H1 (cell line): ENCODE data around the gene RNF114. TPM values are rescaled to one million over a fixed set of nuclear protein-coding genes. Genes with fewer than 3 reads are reported as not detected.
A peak's percentile ranks its signal among the peaks of the same experiment; 100 is the strongest.

Experiments used
- CTCF ChIA-PET: fragments of 300-600 bp; sonication (Branson Sonifier 250); formaldehyde crosslinking; loops from one replicate; lab custom pipeline; 2021; ENCODE audit not compliant: partially characterized antibody; lab: Charles Lee
- POLR2A ChIA-PET: fragments of 300-600 bp; sonication (Branson Sonifier 250); formaldehyde crosslinking; loops from one replicate; lab custom pipeline; 2021; ENCODE audit warnings: inconsistent platforms; ENCODE audit not compliant: partially characterized antibody; lab: Charles Lee
- DNase-seq, 2 experiments: peaks; one replicate each; pipeline versions ENCODE4 v3.0.0 to v3.0.0-alpha.2; 2010 to 2022; ENCODE audit warnings: low spot score in 2 of 2, low read depth in 1 of 2, mixed read lengths in 1 of 2
- FAIRE-seq: peaks from 2 replicates; lab custom pipeline; 2011; peaks lifted over from hg19 to GRCh38; lab: Jason Lieb, UNC
- H2AFZ ChIP-seq: 2 replicates; pipeline ENCODE4 v1.8.1; 2012; ENCODE audit warnings: low read length, inconsistent platforms
- H2AK5ac ChIP-seq: 2 replicates; pipeline ENCODE4 v1.6.1; 2013; ENCODE audit warnings: low read depth, low read length
- H2BK120ac ChIP-seq: replicated peaks from 2 replicates; pipeline ENCODE3; 2013; ENCODE audit warnings: low read depth, low read length, inconsistent platforms
- H2BK12ac ChIP-seq: 2 replicates; pipeline ENCODE4 v1.6.1; 2013; ENCODE audit warnings: low read depth, low read length
- H2BK15ac ChIP-seq: 2 replicates; pipeline ENCODE4 v1.6.1; 2013; ENCODE audit warnings: low read length
- H2BK20ac ChIP-seq: 2 replicates; pipeline ENCODE4 v1.6.1; 2013; ENCODE audit warnings: low read length
- H2BK5ac ChIP-seq: 2 replicates; pipeline ENCODE4 v1.6.1; 2013; ENCODE audit warnings: low read depth, low read length
- H3K14ac ChIP-seq: 2 replicates; pipeline ENCODE4 v1.6.1; 2013; ENCODE audit warnings: inconsistent platforms; ENCODE audit not compliant: insufficient read length
- H3K18ac ChIP-seq: 2 replicates; pipeline ENCODE4 v1.6.1; 2013; ENCODE audit warnings: low read length; ENCODE audit errors: extremely low read depth
- H3K23ac ChIP-seq: 2 replicates; pipeline ENCODE4 v1.6.1; 2013; ENCODE audit warnings: inconsistent platforms; ENCODE audit not compliant: insufficient read length
- H3K23me2 ChIP-seq: 2 replicates; pipeline ENCODE4 v1.6.1; 2013; ENCODE audit warnings: low read depth, low read length
- H3K27ac ChIP-seq: 2 replicates; pipeline ENCODE4 v1.6.1; 2011; ENCODE audit warnings: low read depth, low read length, inconsistent platforms
- H3K27me3 ChIP-seq, 4 experiments: replicated peaks in 1 of 4; 1 replicate in 1 of 4; 2 replicates in 3 of 4; pipeline versions ENCODE4 v1.6.1 to v1.8.1; 2011 to 2013; ENCODE audit warnings: low read length in 3 of 4, mild to moderate bottlenecking in 3 of 4, inconsistent platforms in 2 of 4, mixed read lengths in 2 of 4, moderate library complexity in 1 of 4; ENCODE audit not compliant: control insufficient read depth in 3 of 4, insufficient read depth in 3 of 4; ENCODE audit errors: extremely low read depth in 1 of 4
- H3K36me3 ChIP-seq, 4 experiments: 2 replicates each; pipeline versions ENCODE4 v1.6.1 to v1.8.1; 2011 to 2013; ENCODE audit warnings: mild to moderate bottlenecking in 4 of 4, low read length in 3 of 4, moderate library complexity in 2 of 4, control low read depth in 1 of 4, inconsistent platforms in 1 of 4; ENCODE audit not compliant: insufficient read depth in 4 of 4, control insufficient read depth in 2 of 4
- H3K4ac ChIP-seq: replicated peaks from 2 replicates; pipeline ENCODE3; 2013; ENCODE audit warnings: low read length, low read depth, mixed read lengths, inconsistent platforms; ENCODE audit not compliant: insufficient read length
- H3K4me1 ChIP-seq, 4 experiments: replicated peaks in 1 of 4; 1 replicate in 1 of 4; 2 replicates in 3 of 4; pipeline versions ENCODE4 v1.6.1 to v1.8.1; 2011 to 2013; ENCODE audit warnings: low read length in 3 of 4, inconsistent platforms in 2 of 4, mixed read lengths in 1 of 4; ENCODE audit not compliant: insufficient read depth in 4 of 4, control insufficient read depth in 3 of 4
- H3K4me2 ChIP-seq, 2 experiments: 2 replicates each; pipeline versions ENCODE4 v1.6.1 to v1.8.1; 2011 to 2013; ENCODE audit warnings: low read depth in 2 of 2, low read length in 2 of 2, control low read depth in 1 of 2, inconsistent platforms in 1 of 2, mild to moderate bottlenecking in 1 of 2; ENCODE audit not compliant: insufficient read depth in 1 of 2
- H3K4me3 ChIP-seq, 4 experiments: fragments of 200-600, 300-600 bp in 1 of 4; sonication (generic), shearing (Covaris generic), sonication (Bioruptor Twin) in 1 of 4; 2 replicates each; pipeline versions ENCODE4 v1.5.1 to v1.8.1; 2011 to 2016; ENCODE audit warnings: low read length in 4 of 4, low read depth in 3 of 4, control low read depth in 2 of 4, inconsistent platforms in 2 of 4, mild to moderate bottlenecking in 2 of 4, mixed read lengths in 1 of 4, moderate library complexity in 1 of 4; ENCODE audit not compliant: insufficient read depth in 2 of 4; ENCODE audit errors: extremely low read depth in 1 of 4
- H3K56ac ChIP-seq: replicated peaks from 2 replicates; pipeline ENCODE3; 2013; ENCODE audit warnings: low read depth, mild to moderate bottlenecking, mixed read lengths, low read length, inconsistent platforms; ENCODE audit not compliant: insufficient read length
- H3K79me1 ChIP-seq: 2 replicates; pipeline ENCODE4 v1.6.1; 2013; ENCODE audit warnings: low read depth, low read length, control low read depth
- H3K79me2 ChIP-seq, 2 experiments: 2 replicates each; pipeline versions ENCODE4 v1.6.1 to v1.8.1; 2012 to 2013; ENCODE audit warnings: low read length in 2 of 2, mild to moderate bottlenecking in 2 of 2, inconsistent platforms in 1 of 2; ENCODE audit not compliant: insufficient read depth in 2 of 2, control insufficient read depth in 1 of 2
- H3K9ac ChIP-seq, 4 experiments: replicated peaks in 1 of 4; 1 replicate in 1 of 4; 2 replicates in 3 of 4; pipeline versions ENCODE4 v1.6.1 to v1.8.1; 2011 to 2013; ENCODE audit warnings: low read depth in 3 of 4, low read length in 3 of 4, control low read depth in 2 of 4, mild to moderate bottlenecking in 2 of 4, moderate library complexity in 2 of 4, inconsistent platforms in 1 of 4; ENCODE audit errors: extremely low read depth in 1 of 4
- H3K9me3 ChIP-seq, 2 experiments: 2 replicates each; pipeline versions ENCODE4 v1.6.1 to v1.8.1; 2012 to 2013; ENCODE audit warnings: mild to moderate bottlenecking in 2 of 2, moderate library complexity in 2 of 2, control low read depth in 1 of 2, inconsistent platforms in 1 of 2, low read depth in 1 of 2, low read length in 1 of 2, mixed read lengths in 1 of 2; ENCODE audit not compliant: insufficient read depth in 2 of 2
- H4K20me1 ChIP-seq, 2 experiments: replicated peaks in 1 of 2; 2 replicates each; pipeline versions ENCODE3 to v1.8.1; 2011 to 2013; ENCODE audit warnings: inconsistent platforms in 2 of 2, low read length in 2 of 2, mild to moderate bottlenecking in 1 of 2; ENCODE audit not compliant: insufficient read depth in 2 of 2, control insufficient read depth in 1 of 2
- H4K5ac ChIP-seq: 2 replicates; pipeline ENCODE4 v1.6.1; 2013; ENCODE audit warnings: low read length, low read depth, mixed read lengths, inconsistent platforms; ENCODE audit not compliant: insufficient read length
- H4K8ac ChIP-seq: 2 replicates; pipeline ENCODE4 v1.8.0; 2013; ENCODE audit warnings: mild to moderate bottlenecking, moderate library complexity, low read length, inconsistent platforms; ENCODE audit not compliant: insufficient read depth; ENCODE audit errors: extremely low read depth
- H4K91ac ChIP-seq: replicated peaks from 2 replicates; pipeline ENCODE3; 2013; ENCODE audit warnings: low read length, mixed read lengths, inconsistent platforms; ENCODE audit not compliant: insufficient read length
- CHD2 ChIP-seq: IDR thresholded peaks from 2 replicates; pipeline ENCODE4 v1.6.1; 2012; ENCODE audit warnings: low read length, improper control_type of control experiment
- CTCF ChIP-seq, 3 experiments: IDR thresholded peaks; 1 replicate in 2 of 3; 2 replicates in 1 of 3; pipeline versions ENCODE4 v1.5.1 to v1.6.1; 2011; ENCODE audit warnings: low read length in 3 of 3, mild to moderate bottlenecking in 3 of 3, inconsistent platforms in 2 of 3, low read depth in 1 of 3, moderate library complexity in 1 of 3; ENCODE audit not compliant: insufficient read depth in 1 of 3; ENCODE audit errors: control extremely low read depth in 1 of 3
- KDM1A ChIP-seq: fragments of 200-600, 300-600 bp; sonication (generic); IDR thresholded peaks from 2 replicates; pipeline ENCODE4 v1.7.1; 2016; ENCODE audit warnings: mild to moderate bottlenecking, low read length, borderline replicate concordance
- POLR2A ChIP-seq, 2 experiments: IDR thresholded peaks; 1 replicate in 1 of 2; 2 replicates in 1 of 2; pipeline ENCODE4 v1.6.1; 2011; ENCODE audit warnings: low read depth in 2 of 2, low read length in 2 of 2, mild to moderate bottlenecking in 2 of 2; ENCODE audit errors: control extremely low read depth in 1 of 2
- RBBP5 ChIP-seq: IDR thresholded peaks from 2 replicates; pipeline ENCODE4 v1.7.1; 2012; ENCODE audit warnings: low read depth, mild to moderate bottlenecking, inconsistent platforms, low read length, moderate library complexity, borderline replicate concordance
- SIN3A ChIP-seq, 2 experiments: IDR thresholded peaks in 1 of 2; conservative IDR thresholded peaks in 1 of 2; 2 replicates each; pipeline ENCODE4 v1.6.1; 2011 to 2012; ENCODE audit warnings: low read length in 2 of 2, improper control_type of control experiment in 1 of 2, low read depth in 1 of 2, mild to moderate bottlenecking in 1 of 2
- TCF12 ChIP-seq: IDR thresholded peaks from 2 replicates; pipeline ENCODE4 v1.6.1; 2011; ENCODE audit warnings: low read depth, mild to moderate bottlenecking, low read length
- ZNF274 ChIP-seq: IDR thresholded peaks from 2 replicates; pipeline ENCODE4 v1.7.0; 2012; ENCODE audit warnings: low read length, borderline replicate concordance; ENCODE audit errors: extremely low read depth
- WGBS, 2 experiments: shearing (Covaris generic) in 1 of 2; methylation state at CpG; one replicate each; pipeline versions ENCODE4 v1.1.6 to v1.1.7; 2013 to 2015; ENCODE audit warnings: low lambda C conversion rate in 2 of 2, mixed read lengths in 2 of 2, inconsistent platforms in 1 of 2, low coverage in 1 of 2, missing lambda C conversion rate in 1 of 2; ENCODE audit not compliant: insufficient replicate concordance in 2 of 2, insufficient coverage in 1 of 2, insufficient read length in 1 of 2; ENCODE audit errors: extremely low coverage in 1 of 2, missing lambda C conversion rate in 1 of 2; 5-methylcytosine and 5-hydroxymethylcytosine counted together
- polyA plus RNA-seq, 7 experiments: library from polyadenylated mRNA; depleted of rRNA in 3 of 7; stranded (reverse) in 5 of 7; unstranded in 2 of 7; fragments of >200 nt in 5 of 7; fragments of 200-250 nt in 2 of 7; gene quantifications; 1 replicate in 5 of 7; 2 replicates in 1 of 7; 4 replicates in 1 of 7; pipeline versions ENCODE4 v1.2.1 to v1.2.3, GENCODE V29; 2011 to 2013; ENCODE audit warnings: missing spikeins in 2 of 7, mixed read lengths in 2 of 7
- total RNA-seq: library from RNA; stranded (reverse); fragmentation: NEBNext Ultra II Directional; extraction: Animal tissue kit (Norgen Biotek cat#: 25700); gene quantifications from 2 replicates; pipeline ENCODE4 v1.2.1, GENCODE V29; 2021

Gene RNF114
- total and polyA plus RNA-seq, 2 of the 8 experiments (the other 6 are each of a cell fraction or from before 2014, with no cell fraction given), result 81.7 to 89.9 TPM

GRCh38 chr20:49909499-49910339, 26.5 kb upstream of the RNF114 start:
- no peak overlapping the region for H2BK12ac ChIP-seq
- no peaks in the 10 kb centered on the region for H3K27me3 ChIP-seq
- peaks cover 12% of the 10 kb centered on the region for H3K79me1 ChIP-seq
- no peak overlapping the region for H2AK5ac ChIP-seq
- ChIA-PET POLR2A (interaction anchor here (1.6 kb wide), 1 partner anchor 11 kb away, joined by 5 read pairs; no protein-coding TSS in a partner anchor), CTCF (interaction anchor here (0.6 to 16.4 kb wide), 14 partner anchors 9 to 663 kb away, joined by 3 to 199 read pairs (median 5); no protein-coding TSS in a partner anchor)
- H3K4me2 ChIP-seq, result no peak overlapping the region
- no peak overlapping the region for H2AFZ ChIP-seq
- no peak overlapping the region for H4K8ac ChIP-seq
- H3K4me1 ChIP-seq, result peaks cover 0 to 6% (median 3%) of the 10 kb centered on the region in 4 experiments; a peak in 2 of 7 replicates
- H3K23me2 ChIP-seq, result peaks cover 5% of the 10 kb centered on the region
- H2BK20ac ChIP-seq, result no peak overlapping the region
- H3K14ac ChIP-seq, result no peak overlapping the region
- peaks cover 2 to 27% of the 10 kb centered on the region in 2 experiments for H4K20me1 ChIP-seq
- WGBS, 2 experiments, result 90% methylated on average over 28 of the region's 28 CpGs; no CpG with 5 or more reads in 1 of the 2 experiments
- H2BK120ac ChIP-seq, result no peak overlapping the region
- no peak overlapping the region for H3K4ac ChIP-seq
- H3K36me3 ChIP-seq, result peaks cover 3 to 23% (median 9%) of the 10 kb centered on the region in 4 experiments; a peak in 5 of 8 replicates
- H3K18ac ChIP-seq, result no peak overlapping the region
- H3K56ac ChIP-seq, result no peak overlapping the region
- no peak overlapping the region; a peak in 1 of 7 replicates for H3K9ac ChIP-seq
- H3K27ac ChIP-seq, result no peak overlapping the region
- FAIRE-seq (no peak), DNase-seq (no peak)
- H3K4me3 ChIP-seq, result no peak overlapping the region
- H3K79me2 ChIP-seq, result peaks cover 4 to 50% of the 10 kb centered on the region in 2 experiments; a peak in 3 of 4 replicates
- no peak overlapping the region for H4K5ac ChIP-seq
- H4K91ac ChIP-seq, result no peak overlapping the region
- no peak overlapping the region for H2BK15ac ChIP-seq
- no peak overlapping the region for H2BK5ac ChIP-seq
- H3K9me3 ChIP-seq, result no peaks in the 10 kb centered on the region
- no peak overlapping the region for H3K23ac ChIP-seq
- TF ChIP-seq TCF12 (no peak), POLR2A (IDR thresholded peaks at IDR 0.05; ENCODE audit: control extremely low read depth in 1 of 2, low read depth in 2 of 2, low read length in 2 of 2) (no peak), ZNF274 (no peak), CTCF (IDR thresholded peaks at IDR 0.05; ENCODE audit: control extremely low read depth in 1 of 3, insufficient read depth in 1 of 3, low read depth in 1 of 3, low read length in 3 of 3) (peak; percentile 7 to 47 (median 31)), SIN3A (conservative IDR thresholded peaks at IDR 0.05 in 1 of 2, IDR thresholded peaks at IDR 0.05 in 1 of 2; ENCODE audit: low read depth in 1 of 2, low read length in 2 of 2) (0 out of 4 replicates have a peak, but pooled peaks of 1 of the 2 experiments have one; percentile 28), KDM1A (no peak), RBBP5 (no peak), CHD2 (no peak)
